Common myeloid progenitor, CD34-positive (primary cell): ENCODE measurements around the gene ANKRD33B.
A peak's percentile ranks its signal among the peaks of the same experiment; 100 is the strongest.

Experiments
- CTCF ChIA-PET: fragments of 350-600 bp; sonication (Branson Sonifier 250); formaldehyde crosslinking; loops from one replicate; lab custom pipeline; 2021; ENCODE audit warnings: antibody characterized with exemption; lab: Charles Lee
- POLR2A ChIA-PET: fragments of 350-600 bp; sonication (Branson Sonifier 250); formaldehyde crosslinking; loops from one replicate; lab custom pipeline; 2021; ENCODE audit warnings: antibody characterized with exemption; lab: Charles Lee
- DNase-seq, 3 donors: peaks; one replicate each; pipeline versions ENCODE4 v3.0.0 to v3.0.0-alpha.2; 2013
- H3K27ac ChIP-seq, 2 experiments: 1 replicate in 1 of 2; 2 replicates in 1 of 2; pipeline ENCODE4 v1.7.0; 2013; ENCODE audit warnings: inconsistent platforms in 2 of 2, low read length in 2 of 2, mild to moderate bottlenecking in 2 of 2, low read depth in 1 of 2, moderate library complexity in 1 of 2; ENCODE audit not compliant: severe bottlenecking in 2 of 2, insufficient read depth in 1 of 2, poor library complexity in 1 of 2
- H3K27me3 ChIP-seq, 5 experiments: replicated peaks in 2 of 5; 1 replicate in 3 of 5; 2 replicates in 2 of 5; pipeline versions ENCODE4 v1.6.1 to v1.7.0; 2013; ENCODE audit warnings: low read length in 4 of 5, mild to moderate bottlenecking in 2 of 5, moderate library complexity in 2 of 5, inconsistent platforms in 1 of 5; ENCODE audit not compliant: insufficient read depth in 5 of 5, control insufficient read depth in 4 of 5
- H3K36me3 ChIP-seq, 4 experiments: 1 replicate in 2 of 4; 2 replicates in 2 of 4; pipeline versions ENCODE4 v1.6.1 to v1.7.0; 2013; ENCODE audit warnings: low read length in 3 of 4, control low read depth in 1 of 4, mild to moderate bottlenecking in 1 of 4; ENCODE audit not compliant: control insufficient read depth in 4 of 4, insufficient read depth in 4 of 4
- H3K4me1 ChIP-seq, 4 experiments: 1 replicate in 3 of 4; 2 replicates in 1 of 4; pipeline versions ENCODE4 v1.6.1 to v1.7.1; 2013; ENCODE audit warnings: low read length in 3 of 4, mild to moderate bottlenecking in 3 of 4, control low read depth in 1 of 4, inconsistent platforms in 1 of 4, moderate library complexity in 1 of 4; ENCODE audit not compliant: control insufficient read depth in 4 of 4, insufficient read depth in 4 of 4; ENCODE audit errors: control extremely low read depth in 1 of 4
- H3K4me3 ChIP-seq, 7 experiments: 1 replicate in 4 of 7; 2 replicates in 3 of 7; pipeline versions ENCODE4 v1.5.1 to v1.7.0; 2013; ENCODE audit warnings: mild to moderate bottlenecking in 7 of 7, low read length in 6 of 7, moderate library complexity in 6 of 7, inconsistent platforms in 2 of 7, low read depth in 2 of 7, control low read depth in 1 of 7; ENCODE audit not compliant: insufficient read depth in 4 of 7, control insufficient read depth in 1 of 7; ENCODE audit errors: extremely low read depth in 1 of 7
- H3K9me3 ChIP-seq, 5 experiments: 1 replicate in 4 of 5; 2 replicates in 1 of 5; pipeline versions ENCODE4 v1.6.1 to v1.7.1; 2013; ENCODE audit warnings: low read length in 4 of 5, mild to moderate bottlenecking in 2 of 5, inconsistent platforms in 1 of 5, low read depth in 1 of 5, moderate library complexity in 1 of 5; ENCODE audit not compliant: control insufficient read depth in 4 of 5, insufficient read depth in 2 of 5; ENCODE audit errors: control extremely low read depth in 1 of 5
- WGBS: methylation state at CpG from one replicate; pipeline ENCODE4 v1.1.5; 2013; ENCODE audit not compliant: insufficient coverage; 5-methylcytosine and 5-hydroxymethylcytosine counted together

The ANKRD33B gene

DNA sequence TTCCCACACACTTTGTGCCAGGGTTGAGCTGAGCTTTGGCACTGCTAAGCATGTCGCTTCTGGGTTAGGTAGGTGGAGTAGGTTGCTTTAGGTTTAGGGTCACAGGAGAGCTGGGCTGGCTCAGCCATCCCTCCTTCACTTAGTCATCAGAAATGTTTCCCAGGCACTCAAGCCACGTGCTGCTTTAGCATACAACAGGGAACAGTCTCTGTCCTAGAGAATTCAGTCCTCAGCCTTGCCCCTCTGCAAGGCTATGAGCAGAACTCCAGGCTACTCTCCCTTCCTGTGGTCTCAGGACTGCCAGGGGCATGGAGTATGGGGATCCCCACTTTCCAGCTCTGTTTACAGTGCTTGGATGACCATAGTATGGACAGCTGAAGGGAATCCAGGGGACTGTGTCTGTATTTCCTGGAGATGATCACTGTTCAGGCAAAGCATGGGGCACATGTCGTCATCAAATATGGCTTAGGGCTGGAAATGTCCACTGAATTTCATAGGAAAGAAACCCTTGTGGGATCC, 7.5 kb upstream of the ANKRD33B start:
- DNase-seq: no peak

DNA sequence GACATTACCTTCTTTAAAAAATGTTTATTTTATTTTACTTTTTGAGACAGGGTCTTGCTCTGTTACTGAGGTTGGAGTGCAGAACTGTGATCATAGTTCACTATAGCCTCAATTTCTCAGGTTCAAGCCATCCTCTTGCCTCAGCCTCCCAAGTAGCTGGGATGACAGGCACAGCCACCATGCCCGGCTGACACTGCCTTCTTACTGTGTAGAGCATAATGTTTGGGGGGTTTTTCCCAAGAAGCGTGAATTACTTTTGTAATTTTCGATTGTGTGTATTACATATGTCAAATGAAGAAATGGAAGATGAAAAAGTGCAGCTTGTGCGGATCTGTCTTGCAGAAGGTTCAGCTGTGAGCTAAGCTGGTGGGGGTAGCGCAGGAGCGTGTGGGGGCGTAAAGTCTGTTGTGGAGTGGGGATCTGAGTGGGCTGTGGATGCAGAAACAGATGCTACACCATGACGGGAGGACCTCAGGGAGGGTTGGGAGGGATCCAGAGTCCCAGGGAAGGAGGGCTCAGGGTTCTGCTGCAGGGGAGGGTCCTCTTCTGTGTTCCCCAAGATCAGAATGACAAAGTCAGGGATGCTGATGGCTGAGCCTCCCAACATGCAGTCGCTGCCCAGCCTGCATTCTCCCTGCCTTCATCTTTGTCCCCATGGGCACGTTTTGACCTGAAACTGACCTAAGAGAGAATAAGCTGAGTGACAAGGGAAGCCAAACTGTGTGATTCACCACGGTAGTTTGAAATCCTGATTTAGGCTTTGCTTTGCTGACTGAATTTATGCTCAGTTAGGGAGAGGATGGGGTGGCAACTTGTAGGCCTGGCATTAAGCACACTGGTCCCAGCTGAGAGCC, 6.8 kb upstream of the ANKRD33B start:
- POLR2A ChIA-PET: no interaction called here
- WGBS: 93% methylated on average over 7 of the region's 11 CpGs
- CTCF ChIA-PET: interaction anchor here (1.6 kb wide), 1 partner anchor 70 kb away, joined by 4 read pairs; no protein-coding TSS in a partner anchor
- Histone ChIP-seq H3K4me3 (no peak overlapping the region), H3K4me1 (peaks cover 3 to 18% (median 8%) of the 10 kb centered on the region in 4 experiments), H3K9me3 (no peaks in the 10 kb centered on the region), H3K27me3 (no peaks in the 10 kb centered on the region), H3K36me3 (no peaks in the 10 kb centered on the region), H3K27ac (no peak overlapping the region)
- no peak for DNase-seq

More for the DNA sequence above, 7.5 kb upstream of the ANKRD33B start:
- ChIA-PET CTCF (interaction anchor here (1.0 to 1.6 kb wide), 2 partner anchors 64 to 71 kb away, joined by 3 to 4 read pairs; no protein-coding TSS in a partner anchor), POLR2A (no interaction called here)
- Histone ChIP-seq H3K9me3 (no peaks in the 10 kb centered on the region), H3K27me3 (no peaks in the 10 kb centered on the region), H3K4me3 (no peak overlapping the region), H3K36me3 (no peaks in the 10 kb centered on the region), H3K27ac (no peak overlapping the region), H3K4me1 (peaks cover 0 to 15% (median 4%) of the 10 kb centered on the region in 4 experiments)
- WGBS: 90% methylated on average over 2 of the region's 3 CpGs

GRCh38 chr5:10559151-10559550, 4.7 kb upstream of the ANKRD33B start:
- no peak overlapping the region for H3K4me3 ChIP-seq
- no peaks in the 10 kb centered on the region for H3K9me3 ChIP-seq
- no peak for DNase-seq
- no peak overlapping the region for H3K27ac ChIP-seq
- WGBS: 100% methylated on average over 3 of the region's 4 CpGs
- ChIA-PET CTCF (interaction anchor here (1.0 to 3.9 kb wide), 4 partner anchors 30 to 115 kb away, joined by 3 to 20 read pairs (median 8); no protein-coding TSS in a partner anchor), POLR2A (interaction anchor here (1.0 kb wide), 1 partner anchor 9 kb away, joined by 3 read pairs; no protein-coding TSS in a partner anchor)
- H3K36me3 ChIP-seq: no peaks in the 10 kb centered on the region
- H3K27me3 ChIP-seq: no peaks in the 10 kb centered on the region
- H3K4me1 ChIP-seq: peaks cover 4 to 24% (median 22%) of the 10 kb centered on the region in 4 experiments

DNA sequence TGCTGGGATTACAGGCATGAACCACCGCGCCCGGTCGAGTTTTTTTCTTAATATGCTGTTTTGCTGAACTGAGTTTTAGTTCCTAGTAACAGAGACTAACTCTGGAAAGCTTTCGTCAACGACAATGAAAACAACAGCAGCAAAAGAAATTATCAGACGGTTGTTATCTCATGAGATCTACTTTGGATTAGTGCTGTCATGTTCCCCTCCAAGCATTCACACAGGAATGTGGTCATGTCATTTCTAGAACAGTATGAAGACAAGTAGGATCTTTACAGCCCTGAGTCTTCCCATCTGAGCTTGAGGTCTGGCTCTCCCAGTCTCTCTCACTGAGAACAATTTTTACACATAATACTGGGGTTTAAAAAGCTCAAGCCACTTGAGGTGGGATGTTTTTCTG, 4.0 kb upstream of the ANKRD33B start:
- no peak overlapping the region for H3K27ac ChIP-seq
- no peaks in the 10 kb centered on the region for H3K36me3 ChIP-seq
- DNase-seq: no peak
- peaks cover 4 to 29% (median 27%) of the 10 kb centered on the region in 4 experiments for H3K4me1 ChIP-seq
- no peaks in the 10 kb centered on the region for H3K27me3 ChIP-seq
- 100% methylated on average over 4 of the region's 7 CpGs for WGBS
- H3K9me3 ChIP-seq: no peaks in the 10 kb centered on the region
- ChIA-PET CTCF (interaction anchor here (1.0 to 3.9 kb wide), 9 partner anchors 10 to 116 kb away, joined by 3 to 20 read pairs (median 4); no protein-coding TSS in a partner anchor), POLR2A (interaction anchor here (1.0 to 1.1 kb wide), 2 partner anchors 10 to 33 kb away, joined by 3 to 4 read pairs; no protein-coding TSS in a partner anchor)
- no peak overlapping the region for H3K4me3 ChIP-seq

- H3K27ac ChIP-seq: no peak overlapping the region
- POLR2A ChIA-PET: no interaction called here
- H3K27me3 ChIP-seq: no peaks in the 10 kb centered on the region
- DNase-seq: peak in 2 of 3 donors; percentile 60 to 70
- H3K4me3 ChIP-seq: peak overlapping the region in 5 of 7 experiments; percentile 54 to 88 (median 79)
- no peaks in the 10 kb centered on the region for H3K9me3 ChIP-seq
- CTCF ChIA-PET: interaction anchor here (0.6 to 3.9 kb wide), 4 partner anchors 18 to 109 kb away, joined by 3 to 20 read pairs (median 4); no protein-coding TSS in a partner anchor
- peaks cover 0 to 5% (median 0%) of the 10 kb centered on the region in 4 experiments for H3K36me3 ChIP-seq
- peaks cover 4 to 48% (median 44%) of the 10 kb centered on the region in 4 experiments for H3K4me1 ChIP-seq
- 52% methylated on average over 42 of the region's 45 CpGs for WGBS
These were observed 1.4 kb upstream of the ANKRD33B start for GRCh38 chr5:10562201-10563109.

- ChIA-PET POLR2A (interaction anchor here (1.0 to 1.4 kb wide), 3 partner anchors 26 to 78 kb away, joined by 3 to 7 read pairs (median 5); no protein-coding TSS in a partner anchor), CTCF (interaction anchor here (0.6 to 0.8 kb wide), 3 partner anchors 28 to 46 kb away, joined by 3 read pairs; no protein-coding TSS in a partner anchor)
- peaks cover 4 to 51% (median 47%) of the 10 kb centered on the region in 4 experiments for H3K4me1 ChIP-seq
- peak in 2 of 3 donors; percentile 65 to 69 for DNase-seq
- no peaks in the 10 kb centered on the region for H3K9me3 ChIP-seq
- peaks cover 0 to 7% (median 0%) of the 10 kb centered on the region in 4 experiments for H3K36me3 ChIP-seq
- H3K4me3 ChIP-seq: peak overlapping the region; percentile 44 to 88 (median 74)
- WGBS: under 1% methylated on average over 64 of the region's 76 CpGs
- no peaks in the 10 kb centered on the region for H3K27me3 ChIP-seq
- peak overlapping the region; percentile 33 to 73 for H3K27ac ChIP-seq
These were observed 543 bp upstream of the ANKRD33B start for GRCh38 chr5:10563110-10563944.
